Activated CD4-positive, alpha-beta T cell treated with anti-CD3 and anti-CD28 coated beads for 36 hours (primary cell): ENCODE data around the gene KLRC2. TPM values are rescaled to one million over a fixed set of nuclear protein-coding genes. Genes with fewer than 3 reads are reported as not detected.
A peak's percentile ranks its signal among the peaks of the same experiment; 100 is the strongest.
"Not testable (repeated sequence)": the region's sequence is repeated elsewhere in the genome, so short reads cannot be mapped to it uniquely, and the experiment has no call there.

Experiments used
- ATAC-seq: fragments of 200-7000 bp; cut with Tn5 transposase; one replicate; pipeline ENCODE4 v1.10.0; 2021; ENCODE audit warnings: mild to moderate bottlenecking, moderate library complexity
- CTCF ChIA-PET: fragments of 350-600 bp; sonication (Branson Sonifier 250); formaldehyde crosslinking; loops from one replicate; lab custom pipeline; 2021; ENCODE audit warnings: antibody characterized with exemption; lab: Charles Lee
- POLR2A ChIA-PET: fragments of 350-600 bp; sonication (Branson Sonifier 250); formaldehyde crosslinking; loops from one replicate; lab custom pipeline; 2021; ENCODE audit warnings: antibody characterized with exemption, inconsistent platforms; lab: Charles Lee
- DNase-seq: peaks from one replicate; pipeline ENCODE4 v3.0.0-alpha.2; 2020
- H3K27ac Mint-ChIP-seq: one replicate; pipeline ENCODE4 v1.8.0; 2021; ENCODE audit warnings: mixed read lengths
- H3K27me3 Mint-ChIP-seq: one replicate; pipeline ENCODE4 v1.8.0; 2021; ENCODE audit warnings: mixed read lengths
- H3K36me3 Mint-ChIP-seq: one replicate; pipeline ENCODE4 v1.8.0; 2021; ENCODE audit warnings: low read depth, mixed read lengths
- H3K4me1 Mint-ChIP-seq: one replicate; pipeline ENCODE4 v1.8.0; 2021; ENCODE audit warnings: mixed read lengths
- H3K4me3 Mint-ChIP-seq: one replicate; pipeline ENCODE4 v1.8.0; 2021; ENCODE audit warnings: mild to moderate bottlenecking, moderate library complexity, mixed read lengths
- H3K9me3 Mint-ChIP-seq: one replicate; pipeline ENCODE4 v1.8.0; 2021; ENCODE audit warnings: low read depth, mixed read lengths
- intact Hi-C, 2 experiments: fragments of 100-400 bp; cut with DNase I in 1 of 2; cut with micrococcal nuclease in 1 of 2; formaldehyde crosslinking; loops; one replicate each; pipeline versions ENCODE4 v1.14.2 to v1.15.1; 2022 to 2024; cut with DNase I, micrococcal nuclease
- total RNA-seq, 2 experiments: library from RNA; stranded (reverse); gene quantifications; one replicate each; pipeline ENCODE4 v1.2.3, GENCODE V29; 2021

Gene KLRC2
- total RNA-seq, result not detected

- H3K27me3 Mint-ChIP-seq, H3K4me1 Mint-ChIP-seq, H3K9me3 Mint-ChIP-seq, H3K36me3 Mint-ChIP-seq, DNase-seq, POLR2A ChIA-PET, H3K27ac Mint-ChIP-seq, intact Hi-C loops, H3K4me3 Mint-ChIP-seq, CTCF ChIA-PET, ATAC-seq: not testable (repeated sequence)
Observed at GRCh38 chr12:10435816-10436215, at the start of gene KLRC2. Gene KLRC2, minus strand, starts transcription at chr12:10436010. Its CDS starts 24 bp downstream, at chr12:10435986.

- H3K4me3 Mint-ChIP-seq, H3K9me3 Mint-ChIP-seq, POLR2A ChIA-PET, intact Hi-C loops, H3K4me1 Mint-ChIP-seq, H3K27ac Mint-ChIP-seq, H3K36me3 Mint-ChIP-seq, ATAC-seq, DNase-seq: not testable (repeated sequence)
- CTCF ChIA-PET, result interaction anchor here (1.3 kb wide), 1 partner anchor 30 kb away, joined by 3 read pairs; no protein-coding TSS in a partner anchor
- H3K27me3 Mint-ChIP-seq, result peaks cover 10% of the 10 kb centered on the region
Observed at GRCh38 chr12:10481901-10482300, 46.1 kb upstream of the KLRC2 start.

- POLR2A ChIA-PET, H3K36me3 Mint-ChIP-seq: not testable (repeated sequence)
Observed at GRCh38 chr12:10472808-10473207, 37.0 kb upstream of the KLRC2 start.

GRCh38 chr12:10469701-10470100, 33.9 kb upstream of the KLRC2 start:
- intact Hi-C loops, result no loop called here
- Mint-ChIP-seq H3K4me1 (no peaks in the 10 kb centered on the region), H3K4me3 (no peak overlapping the region), H3K27me3 (peaks cover 12% of the 10 kb centered on the region), H3K9me3 (peaks cover 2% of the 10 kb centered on the region), H3K27ac (no peak overlapping the region), H3K36me3 (no peaks in the 10 kb centered on the region)
- POLR2A ChIA-PET, result no interaction called here
- CTCF ChIA-PET, result no interaction called here
- no peak for ATAC-seq
- no peak for DNase-seq

More at GRCh38 chr12:10472808-10473207, 37.0 kb upstream of the KLRC2 start:
- H3K27ac Mint-ChIP-seq, ATAC-seq, DNase-seq, H3K9me3 Mint-ChIP-seq, H3K27me3 Mint-ChIP-seq, intact Hi-C loops, CTCF ChIA-PET, H3K4me1 Mint-ChIP-seq, H3K4me3 Mint-ChIP-seq: not testable (repeated sequence)

GRCh38 chr12:10466311-10466710, 30.5 kb upstream of the KLRC2 start:
- ChIA-PET POLR2A (no interaction called here), CTCF (no interaction called here)
- no peak for ATAC-seq
- Mint-ChIP-seq H3K27ac (no peak overlapping the region), H3K9me3 (peaks cover 1% of the 10 kb centered on the region), H3K4me1 (no peaks in the 10 kb centered on the region), H3K4me3 (no peak overlapping the region), H3K27me3 (peaks cover 27% of the 10 kb centered on the region), H3K36me3 (no peaks in the 10 kb centered on the region)
- intact Hi-C loops, result no loop called here
- DNase-seq, result no peak

GRCh38 chr12:10457760-10458159, 21.9 kb upstream of the KLRC2 start:
- Mint-ChIP-seq H3K27me3 (peaks cover 14% of the 10 kb centered on the region), H3K36me3 (no peaks in the 10 kb centered on the region), H3K27ac (no peak overlapping the region), H3K9me3 (peaks cover 24% of the 10 kb centered on the region), H3K4me1 (no peaks in the 10 kb centered on the region), H3K4me3 (no peak overlapping the region)
- ChIA-PET POLR2A (no interaction called here), CTCF (interaction anchor here (0.6 kb wide), 1 partner anchor 1030 kb away, joined by 3 read pairs; no protein-coding TSS in a partner anchor)
- DNase-seq (no peak), ATAC-seq (no peak)
- intact Hi-C loops, result no loop called here

- peaks cover 10% of the 10 kb centered on the region for H3K27me3 Mint-ChIP-seq
- ATAC-seq (no peak), DNase-seq (no peak)
- H3K27ac Mint-ChIP-seq, result no peak overlapping the region
- peaks cover 24% of the 10 kb centered on the region for H3K9me3 Mint-ChIP-seq
- H3K36me3 Mint-ChIP-seq, result no peaks in the 10 kb centered on the region
- ChIA-PET POLR2A (no interaction called here), CTCF (no interaction called here)
- no peaks in the 10 kb centered on the region for H3K4me1 Mint-ChIP-seq
- no peak overlapping the region for H3K4me3 Mint-ChIP-seq
- intact Hi-C loops, result no loop called here
Observed at GRCh38 chr12:10456856-10457255, 21.0 kb upstream of the KLRC2 start.

- Mint-ChIP-seq H3K27me3 (peaks cover 7% of the 10 kb centered on the region), H3K4me3 (no peak overlapping the region), H3K36me3 (no peaks in the 10 kb centered on the region), H3K4me1 (no peaks in the 10 kb centered on the region), H3K27ac (no peak overlapping the region), H3K9me3 (peaks cover 23% of the 10 kb centered on the region)
- ATAC-seq (no peak), DNase-seq (no peak)
- POLR2A ChIA-PET, result no interaction called here
- CTCF ChIA-PET, result no interaction called here
- intact Hi-C loops, result no loop called here
Observed at GRCh38 chr12:10455766-10456165, 20.0 kb upstream of the KLRC2 start.

GRCh38 chr12:10454531-10454930, 18.7 kb upstream of the KLRC2 start:
- intact Hi-C loops, result no loop called here
- CTCF ChIA-PET, result no interaction called here
- H3K9me3 Mint-ChIP-seq, result peaks cover 23% of the 10 kb centered on the region
- H3K27ac Mint-ChIP-seq, result no peak overlapping the region
- ATAC-seq (no peak), DNase-seq (no peak)
- POLR2A ChIA-PET, result interaction anchor here (0.6 kb wide), 1 partner anchor 246 kb away, joined by 3 read pairs; no protein-coding TSS in a partner anchor
- no peaks in the 10 kb centered on the region for H3K4me1 Mint-ChIP-seq
- H3K36me3 Mint-ChIP-seq, result no peaks in the 10 kb centered on the region
- H3K27me3 Mint-ChIP-seq, result peaks cover 7% of the 10 kb centered on the region
- H3K4me3 Mint-ChIP-seq, result no peak overlapping the region

- H3K36me3 Mint-ChIP-seq, result no peaks in the 10 kb centered on the region
- intact Hi-C loops, result no loop called here
- peaks cover 4% of the 10 kb centered on the region for H3K27me3 Mint-ChIP-seq
- peaks cover 23% of the 10 kb centered on the region for H3K9me3 Mint-ChIP-seq
- DNase-seq (no peak), ATAC-seq (peak; percentile 36)
- H3K4me1 Mint-ChIP-seq, result no peaks in the 10 kb centered on the region
- CTCF ChIA-PET, result interaction anchor here (0.6 kb wide), 2 partner anchors 196 to 300 kb away, joined by 3 to 4 read pairs; no protein-coding TSS in a partner anchor
- H3K27ac Mint-ChIP-seq, result no peak within 1 kb of the TSS
- H3K4me3 Mint-ChIP-seq, result no peak within 1 kb of the TSS
- POLR2A ChIA-PET, result no interaction called here
Observed at GRCh38 chr12:10453156-10453555, 17.3 kb upstream of the KLRC2 start, which contains the start of gene KLRC1. Gene KLRC1, minus strand, starts transcription at chr12:10453377. Its CDS starts 2,221 bp downstream, at chr12:10451156.

- Mint-ChIP-seq H3K36me3 (no peaks in the 10 kb centered on the region), H3K9me3 (no peaks in the 10 kb centered on the region), H3K4me3 (no peak overlapping the region), H3K27me3 (no peaks in the 10 kb centered on the region), H3K27ac (no peak overlapping the region), H3K4me1 (no peaks in the 10 kb centered on the region)
- POLR2A ChIA-PET, result no interaction called here
- ATAC-seq (no peak), DNase-seq (no peak)
- intact Hi-C loops, result no loop called here
- CTCF ChIA-PET, result no interaction called here
Observed at GRCh38 chr12:10448236-10448635, 12.4 kb upstream of the KLRC2 start.

- H3K27ac Mint-ChIP-seq, POLR2A ChIA-PET, intact Hi-C loops, H3K36me3 Mint-ChIP-seq, CTCF ChIA-PET, DNase-seq, H3K27me3 Mint-ChIP-seq, H3K9me3 Mint-ChIP-seq, H3K4me3 Mint-ChIP-seq, ATAC-seq, H3K4me1 Mint-ChIP-seq: not testable (repeated sequence)
Observed at GRCh38 chr12:10446052-10446451, 10.2 kb upstream of the KLRC2 start.
